Loucy (cell line): Measurements from ENCODE around the gene TEX2.

Experiments
- EZH2phosphoT487 ChIP-seq: fragments of 200-600 bp; IDR thresholded peaks from 2 replicates; pipeline ENCODE4 v1.6.1; 2018; ENCODE audit warnings: antibody characterized with exemption, mild to moderate bottlenecking, moderate library complexity, borderline replicate concordance
- TF ChIP-seq, protein P1 (sequence below): fragments of 200-600 bp; sonication (generic); conservative IDR thresholded peaks from 2 replicates; pipeline ENCODE4 v1.5.1; 2014; ENCODE audit warnings: mild to moderate bottlenecking, antibody characterized with exemption, low read length

DNA sequence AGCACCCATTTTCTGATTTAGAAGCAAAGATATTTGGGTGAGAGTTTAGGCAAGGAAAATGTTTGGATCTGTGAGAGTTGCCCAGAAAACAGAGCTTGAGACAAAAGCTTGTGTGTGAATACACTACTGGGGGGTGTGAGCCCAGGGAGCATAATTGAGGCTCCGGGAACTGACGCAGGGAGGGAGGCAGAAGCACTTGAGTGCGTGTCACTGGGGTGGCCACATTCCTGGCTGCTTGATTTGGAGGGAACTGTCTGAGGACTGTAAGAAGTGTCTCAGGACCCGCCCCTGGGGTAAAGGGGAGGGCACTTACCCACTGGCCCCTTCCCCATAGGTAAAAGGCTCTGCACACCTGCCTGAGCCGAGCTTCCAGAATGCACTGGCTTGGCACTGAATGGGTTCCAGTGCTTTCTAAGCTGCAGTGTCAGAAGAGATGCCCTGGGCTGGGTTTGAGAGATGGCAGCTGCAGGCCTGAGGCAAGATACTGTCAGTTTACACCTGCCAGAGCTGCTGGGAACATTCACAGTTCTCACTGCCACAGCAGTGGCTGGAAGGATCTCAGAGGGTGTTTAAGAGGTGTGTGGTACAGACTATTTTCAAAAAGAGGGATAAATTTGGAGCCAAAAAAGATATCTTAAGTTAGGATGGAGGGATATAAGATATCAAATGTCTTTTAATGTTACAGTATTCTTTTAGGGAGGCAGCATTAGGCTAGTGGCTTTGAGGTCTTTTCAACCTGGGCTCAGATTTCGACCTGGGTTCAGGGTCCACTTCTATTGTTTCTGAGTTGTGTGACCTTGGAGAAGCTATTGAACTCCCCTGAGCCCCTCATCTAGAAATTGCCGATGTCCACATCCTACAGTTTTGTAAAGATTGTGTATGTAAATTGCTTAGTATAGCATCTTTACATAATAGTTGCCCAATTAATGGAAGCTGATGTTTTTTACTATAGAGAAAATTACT, 6.9 kb upstream of the TEX2 start:
- TF ChIP-seq, protein P1, sequence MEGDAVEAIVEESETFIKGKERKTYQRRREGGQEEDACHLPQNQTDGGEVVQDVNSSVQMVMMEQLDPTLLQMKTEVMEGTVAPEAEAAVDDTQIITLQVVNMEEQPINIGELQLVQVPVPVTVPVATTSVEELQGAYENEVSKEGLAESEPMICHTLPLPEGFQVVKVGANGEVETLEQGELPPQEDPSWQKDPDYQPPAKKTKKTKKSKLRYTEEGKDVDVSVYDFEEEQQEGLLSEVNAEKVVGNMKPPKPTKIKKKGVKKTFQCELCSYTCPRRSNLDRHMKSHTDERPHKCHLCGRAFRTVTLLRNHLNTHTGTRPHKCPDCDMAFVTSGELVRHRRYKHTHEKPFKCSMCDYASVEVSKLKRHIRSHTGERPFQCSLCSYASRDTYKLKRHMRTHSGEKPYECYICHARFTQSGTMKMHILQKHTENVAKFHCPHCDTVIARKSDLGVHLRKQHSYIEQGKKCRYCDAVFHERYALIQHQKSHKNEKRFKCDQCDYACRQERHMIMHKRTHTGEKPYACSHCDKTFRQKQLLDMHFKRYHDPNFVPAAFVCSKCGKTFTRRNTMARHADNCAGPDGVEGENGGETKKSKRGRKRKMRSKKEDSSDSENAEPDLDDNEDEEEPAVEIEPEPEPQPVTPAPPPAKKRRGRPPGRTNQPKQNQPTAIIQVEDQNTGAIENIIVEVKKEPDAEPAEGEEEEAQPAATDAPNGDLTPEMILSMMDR, result no peak
- no peak for TF ChIP-seq EZH2phosphoT487
